ENCODE results near the gene CD300H. TPM values are rescaled to one million over a fixed set of nuclear protein-coding genes. Genes with fewer than 3 reads are reported as not detected.

CD300H gene
- polyA plus RNA-seq, 3 donors, result 57.9 to 148 (median 84.7) TPM

DNA sequence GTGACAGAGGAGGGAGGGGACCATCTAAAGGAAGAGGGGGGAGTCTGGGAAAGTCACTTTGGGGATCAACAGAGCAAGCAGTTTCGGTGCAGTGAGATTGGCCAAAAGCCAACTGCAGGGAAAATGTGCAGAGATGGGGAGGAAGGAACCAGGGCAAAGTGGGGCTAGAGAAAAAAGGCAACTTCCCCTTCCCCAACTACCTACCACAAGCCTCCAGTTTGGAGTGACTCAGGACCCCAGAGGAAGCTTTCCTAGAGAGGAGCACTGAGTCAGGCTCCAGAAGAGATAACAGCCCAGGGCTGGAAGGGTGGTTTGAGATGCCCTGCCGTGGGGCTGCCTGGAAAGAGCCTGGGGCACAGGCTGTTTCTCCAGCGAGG is 31.7 kb upstream of the CD300H start:
- Histone ChIP-seq H3K4me2 (replicated peaks; ENCODE audit: extremely low read depth, low read length, poor library complexity, severe bottlenecking) (peak overlapping the region; percentile 70), H3K4me1 (ENCODE audit: control insufficient read depth in 1 of 2, insufficient read depth in 2 of 2, low read length in 2 of 2) (peaks cover 92 to 93% of the 10 kb centered on the region in 2 donors), H3K27me3 (ENCODE audit: control insufficient read depth in 2 of 2, insufficient read depth in 2 of 2, low read length in 2 of 2) (no peaks in the 10 kb centered on the region), H4K20me1 (ENCODE audit: insufficient read depth, low read length) (no peaks in the 10 kb centered on the region), H3K4me3 (replicated peaks in 1 of 3; ENCODE audit: low read depth in 2 of 3, low read length in 3 of 3) (peak overlapping the region in 1 of 3 experiments; percentile 60), H3K36me3 (replicated peaks in 1 of 2; ENCODE audit: control insufficient read depth in 1 of 2, insufficient read depth in 2 of 2, low read length in 2 of 2) (peaks cover 0 to 2% of the 10 kb centered on the region in 2 donors), H3K9me3 (replicated peaks in 1 of 2; ENCODE audit: control insufficient read depth in 1 of 2, insufficient read depth in 1 of 2, low read length in 2 of 2) (no peaks in the 10 kb centered on the region), H2AFZ (ENCODE audit: insufficient read depth, low read depth, low read length, poor library complexity, severe bottlenecking) (no peak overlapping the region), H3K79me2 (ENCODE audit: insufficient read depth, low read length) (no peaks in the 10 kb centered on the region), H3K27ac (ENCODE audit: low read depth in 1 of 2, low read length in 2 of 2) (peak overlapping the region; percentile 87 to 90), H3K9ac (ENCODE audit: insufficient read depth, low read length, poor library complexity, severe bottlenecking) (peak overlapping the region; percentile 39)
- H3K4me1 Mint-ChIP-seq, result peaks cover 88% of the 10 kb centered on the region
- H3K4me3 Mint-ChIP-seq, result peak overlapping the region in 1 of 2 donors; percentile 76
- H3K27me3 Mint-ChIP-seq (ENCODE audit: low read depth in 3 of 3), result peaks cover 0 to 5% (median 0%) of the 10 kb centered on the region in 3 donors
- peak; percentile 75 to 94 (median 90) for DNase-seq
- WGBS (ENCODE audit: insufficient coverage), result 0% methylated on average over 2 of the region's 3 CpGs
- H3K9me3 Mint-ChIP-seq, result peaks cover 0 to 3% (median 0%) of the 10 kb centered on the region in 7 donors
- H3K36me3 Mint-ChIP-seq, result peaks cover 2 to 25% of the 10 kb centered on the region in 2 donors
- H3K27ac Mint-ChIP-seq, result peak overlapping the region; percentile 95 to 99 (median 97)
- TF ChIP-seq, protein P1, sequence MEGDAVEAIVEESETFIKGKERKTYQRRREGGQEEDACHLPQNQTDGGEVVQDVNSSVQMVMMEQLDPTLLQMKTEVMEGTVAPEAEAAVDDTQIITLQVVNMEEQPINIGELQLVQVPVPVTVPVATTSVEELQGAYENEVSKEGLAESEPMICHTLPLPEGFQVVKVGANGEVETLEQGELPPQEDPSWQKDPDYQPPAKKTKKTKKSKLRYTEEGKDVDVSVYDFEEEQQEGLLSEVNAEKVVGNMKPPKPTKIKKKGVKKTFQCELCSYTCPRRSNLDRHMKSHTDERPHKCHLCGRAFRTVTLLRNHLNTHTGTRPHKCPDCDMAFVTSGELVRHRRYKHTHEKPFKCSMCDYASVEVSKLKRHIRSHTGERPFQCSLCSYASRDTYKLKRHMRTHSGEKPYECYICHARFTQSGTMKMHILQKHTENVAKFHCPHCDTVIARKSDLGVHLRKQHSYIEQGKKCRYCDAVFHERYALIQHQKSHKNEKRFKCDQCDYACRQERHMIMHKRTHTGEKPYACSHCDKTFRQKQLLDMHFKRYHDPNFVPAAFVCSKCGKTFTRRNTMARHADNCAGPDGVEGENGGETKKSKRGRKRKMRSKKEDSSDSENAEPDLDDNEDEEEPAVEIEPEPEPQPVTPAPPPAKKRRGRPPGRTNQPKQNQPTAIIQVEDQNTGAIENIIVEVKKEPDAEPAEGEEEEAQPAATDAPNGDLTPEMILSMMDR (IDR thresholded peaks at IDR 0.05), result no peak
- intact Hi-C loops (cut with micrococcal nuclease), result loop anchor here in 1 of 2 donors (1.0 to 5.0 kb wide), 3 partner anchors 30 to 62 kb away; no protein-coding TSS in a partner anchor

DNA sequence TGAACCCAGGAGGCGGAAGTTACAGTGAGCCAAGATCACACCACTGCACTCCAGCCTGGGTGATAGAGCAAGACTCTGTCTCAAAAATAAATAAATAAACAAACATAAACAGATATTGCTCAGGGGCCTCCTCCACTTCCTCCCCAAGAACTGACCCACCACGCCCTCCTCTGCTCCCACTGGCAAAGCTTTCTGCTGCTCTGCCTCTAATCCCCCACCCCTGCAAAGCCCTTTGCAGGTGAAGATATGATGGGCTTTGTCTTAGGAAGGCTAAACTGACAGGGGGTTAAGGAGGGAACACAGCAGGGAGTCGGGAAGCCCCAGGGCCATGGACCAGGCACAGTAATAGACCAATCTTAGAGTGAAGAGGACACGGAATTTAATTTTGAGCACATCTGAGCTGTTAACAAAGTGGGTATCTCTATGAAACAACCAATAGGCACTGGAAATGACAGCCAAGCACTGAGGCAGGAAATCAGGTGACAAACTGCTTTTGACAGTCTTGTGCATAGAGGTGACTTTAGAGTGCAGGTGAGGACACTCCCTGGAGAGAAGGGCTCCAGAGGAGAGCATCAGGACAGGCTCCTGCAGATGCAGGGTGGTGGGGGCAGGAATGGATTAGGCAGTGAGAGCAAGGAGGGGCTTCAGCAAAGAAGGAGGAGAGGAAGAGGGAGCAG is 31.2 kb upstream of the CD300H start:
- Histone ChIP-seq H3K4me3 (replicated peaks in 1 of 3; ENCODE audit: low read depth in 2 of 3, low read length in 3 of 3) (peak overlapping the region in 1 of 3 experiments; percentile 60), H2AFZ (ENCODE audit: insufficient read depth, low read depth, low read length, poor library complexity, severe bottlenecking) (no peak overlapping the region), H3K79me2 (ENCODE audit: insufficient read depth, low read length) (no peaks in the 10 kb centered on the region), H3K4me1 (ENCODE audit: control insufficient read depth in 1 of 2, insufficient read depth in 2 of 2, low read length in 2 of 2) (peaks cover 87 to 88% of the 10 kb centered on the region in 2 donors), H3K9me3 (replicated peaks in 1 of 2; ENCODE audit: control insufficient read depth in 1 of 2, insufficient read depth in 1 of 2, low read length in 2 of 2) (no peaks in the 10 kb centered on the region), H3K27me3 (ENCODE audit: control insufficient read depth in 2 of 2, insufficient read depth in 2 of 2, low read length in 2 of 2) (no peaks in the 10 kb centered on the region), H3K4me2 (replicated peaks; ENCODE audit: extremely low read depth, low read length, poor library complexity, severe bottlenecking) (peak overlapping the region; percentile 70), H3K27ac (ENCODE audit: low read depth in 1 of 2, low read length in 2 of 2) (peak overlapping the region; percentile 87 to 90), H3K9ac (ENCODE audit: insufficient read depth, low read length, poor library complexity, severe bottlenecking) (no peak overlapping the region), H4K20me1 (ENCODE audit: insufficient read depth, low read length) (no peaks in the 10 kb centered on the region), H3K36me3 (replicated peaks in 1 of 2; ENCODE audit: control insufficient read depth in 1 of 2, insufficient read depth in 2 of 2, low read length in 2 of 2) (no peaks in the 10 kb centered on the region)
- WGBS (ENCODE audit: insufficient coverage), result 67% methylated on average over 2 of the region's 4 CpGs
- H3K27me3 Mint-ChIP-seq (ENCODE audit: low read depth in 3 of 3), result peaks cover 0 to 5% (median 0%) of the 10 kb centered on the region in 3 donors
- H3K4me1 Mint-ChIP-seq, result peaks cover 83% of the 10 kb centered on the region
- H3K27ac Mint-ChIP-seq, result peak overlapping the region; percentile 95 to 99 (median 97)
- no peak for DNase-seq
- intact Hi-C loops (cut with micrococcal nuclease), result loop anchor here in 1 of 2 donors (1.0 to 5.0 kb wide), 3 partner anchors 29 to 61 kb away; no protein-coding TSS in a partner anchor
- peaks cover under 1 to 25% of the 10 kb centered on the region in 2 donors for H3K36me3 Mint-ChIP-seq
- peaks cover 0 to 3% (median 0%) of the 10 kb centered on the region in 7 donors for H3K9me3 Mint-ChIP-seq
- TF ChIP-seq, protein P1 (IDR thresholded peaks at IDR 0.05), result no peak
- peak overlapping the region in 1 of 2 donors; percentile 76 for H3K4me3 Mint-ChIP-seq
